Measurements from ENCODE around the gene ITPRIP. TPM values are rescaled to one million over a fixed set of nuclear protein-coding genes. Genes with fewer than 3 reads are reported as not detected.

ITPRIP gene
- total and polyA plus RNA-seq, 4 donors: 3.5 to 7.9 (median 6.0) TPM

DNA sequence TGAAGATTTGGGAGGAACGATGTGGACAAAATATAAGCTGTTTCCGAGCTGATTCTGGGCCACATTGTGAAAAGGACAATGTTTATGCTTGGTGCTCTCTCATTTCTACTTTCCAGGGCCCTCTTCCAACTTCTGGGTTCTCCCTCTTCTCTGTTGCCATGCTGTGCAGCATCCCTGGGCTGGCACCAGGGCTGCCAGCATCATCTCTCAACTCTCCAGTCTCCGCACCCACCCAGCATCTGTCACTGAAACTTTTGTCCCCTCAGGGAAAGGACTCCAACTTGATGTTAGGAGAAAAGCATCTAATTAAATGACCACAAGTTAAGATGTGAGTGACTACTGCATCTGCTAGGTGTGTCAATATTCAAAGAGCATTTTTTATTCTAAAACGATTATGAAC lies 42.1 kb upstream of the ITPRIP start:
- no peaks in the 10 kb centered on the region for H3K4me1 ChIP-seq (ENCODE audit: control insufficient read depth in 4 of 4, insufficient read depth in 4 of 4, low read length in 3 of 4)
- H3K27ac ChIP-seq (ENCODE audit: low read depth in 1 of 2, low read length in 2 of 2): no peak overlapping the region
- no peak overlapping the region for H3K4me3 ChIP-seq (ENCODE audit: low read depth in 1 of 3, low read length in 3 of 3)
- no peak overlapping the region for H3K9ac ChIP-seq (ENCODE audit: low read depth in 1 of 2, low read length in 2 of 2)
- 77% methylated on average over 4 of the region's 4 CpGs for WGBS
- TF ChIP-seq NR2F2 (IDR thresholded peaks at IDR 0.05) (no peak), FOXA2 (IDR thresholded peaks at IDR 0.05) (no peak), HNF4G (IDR thresholded peaks at IDR 0.05) (no peak), GABPA (IDR thresholded peaks at IDR 0.05 in 1 of 2, conservative IDR thresholded peaks at IDR 0.05 in 1 of 2) (no peak), RAD21 (IDR thresholded peaks at IDR 0.05) (no peak), TAF1 (conservative IDR thresholded peaks at IDR 0.05) (no peak)
- H3K36me3 ChIP-seq (ENCODE audit: control insufficient read depth in 4 of 4, insufficient read depth in 3 of 4, low read depth in 1 of 4, low read length in 3 of 4): no peaks in the 10 kb centered on the region
- DNase-seq (ENCODE audit: low spot score): no peak
- no peaks in the 10 kb centered on the region for H3K9me3 ChIP-seq (ENCODE audit: control insufficient read depth in 4 of 4, low read length in 3 of 4)
- peaks cover 0 to 7% (median 3%) of the 10 kb centered on the region in 4 donors for H3K27me3 ChIP-seq (ENCODE audit: control insufficient read depth in 4 of 4, insufficient read depth in 4 of 4, low read length in 3 of 4)

- Histone ChIP-seq H3K9me3 (ENCODE audit: control insufficient read depth in 4 of 4, low read length in 3 of 4) (peaks cover 0 to under 1% (median 0%) of the 10 kb centered on the region in 4 donors), H3K4me1 (ENCODE audit: control insufficient read depth in 4 of 4, insufficient read depth in 4 of 4, low read length in 3 of 4) (no peaks in the 10 kb centered on the region), H3K27me3 (ENCODE audit: control insufficient read depth in 4 of 4, insufficient read depth in 4 of 4, low read length in 3 of 4) (peaks cover 0 to 7% (median 1%) of the 10 kb centered on the region in 4 donors), H3K36me3 (ENCODE audit: control insufficient read depth in 4 of 4, insufficient read depth in 3 of 4, low read depth in 1 of 4, low read length in 3 of 4) (no peaks in the 10 kb centered on the region), H3K4me3 (ENCODE audit: low read depth in 1 of 3, low read length in 3 of 3) (no peak overlapping the region), H3K27ac (ENCODE audit: low read depth in 1 of 2, low read length in 2 of 2) (no peak overlapping the region), H3K9ac (ENCODE audit: low read depth in 1 of 2, low read length in 2 of 2) (no peak overlapping the region)
- DNase-seq (ENCODE audit: low spot score): no peak
- WGBS: 63% methylated on average over 4 of the region's 4 CpGs
- no peak for TF ChIP-seq SP1 (IDR thresholded peaks at IDR 0.05)
- no peak for TF ChIP-seq EGR1 (IDR thresholded peaks at IDR 0.05; ENCODE audit: low read depth in 2 of 2)
- TF ChIP-seq ATF3 (IDR thresholded peaks at IDR 0.05): no peak
These were observed 38.6 kb upstream of the ITPRIP start for GRCh38 chr10:104376784-104377300.

DNA sequence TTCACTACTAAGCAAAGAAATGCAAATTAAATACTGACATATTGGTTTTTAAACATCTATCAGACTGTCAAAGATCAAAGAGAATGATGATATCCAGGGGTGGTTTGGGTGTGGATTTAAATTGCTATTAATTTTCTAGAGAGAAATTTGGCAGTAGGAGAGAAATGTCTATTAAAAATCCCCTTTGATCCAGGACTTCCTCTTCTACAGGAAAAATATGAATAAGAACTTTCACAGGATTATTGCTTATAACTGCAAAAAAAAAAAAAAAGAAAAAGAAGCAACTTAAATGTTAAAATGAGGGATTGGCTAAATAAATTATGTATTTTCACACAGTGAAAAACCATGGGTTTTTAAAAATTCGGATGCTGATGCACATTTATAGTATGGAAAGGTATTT lies 36.3 kb upstream of the ITPRIP start:
- WGBS: 61% methylated on average over 1 of the region's 1 CpG
- no peak overlapping the region for H3K9ac ChIP-seq (ENCODE audit: low read depth in 1 of 2, low read length in 2 of 2)
- TF ChIP-seq HNF4G (IDR thresholded peaks at IDR 0.05) (no peak), SP1 (IDR thresholded peaks at IDR 0.05) (no peak), FOXA2 (IDR thresholded peaks at IDR 0.05) (no peak), ATF3 (IDR thresholded peaks at IDR 0.05) (no peak), EGR1 (IDR thresholded peaks at IDR 0.05; ENCODE audit: low read depth in 2 of 2) (no peak), JUND (IDR thresholded peaks at IDR 0.05) (no peak), ZBTB33 (IDR thresholded peaks at IDR 0.05) (no peak), YY1 (IDR thresholded peaks at IDR 0.05) (no peak), REST (IDR thresholded peaks at IDR 0.05) (no peak)
- no peak for DNase-seq (ENCODE audit: low spot score)
- no peaks in the 10 kb centered on the region for H3K4me1 ChIP-seq (ENCODE audit: control insufficient read depth in 4 of 4, insufficient read depth in 4 of 4, low read length in 3 of 4)
- H3K27ac ChIP-seq (ENCODE audit: low read depth in 1 of 2, low read length in 2 of 2): no peak overlapping the region
- no peaks in the 10 kb centered on the region for H3K36me3 ChIP-seq (ENCODE audit: control insufficient read depth in 4 of 4, insufficient read depth in 3 of 4, low read depth in 1 of 4, low read length in 3 of 4)
- peaks cover 0 to 7% (median 4%) of the 10 kb centered on the region in 4 donors for H3K9me3 ChIP-seq (ENCODE audit: control insufficient read depth in 4 of 4, low read length in 3 of 4)
- no peak overlapping the region for H3K4me3 ChIP-seq (ENCODE audit: low read depth in 1 of 3, low read length in 3 of 3)
- peaks cover 0 to 8% (median 3%) of the 10 kb centered on the region in 4 donors for H3K27me3 ChIP-seq (ENCODE audit: control insufficient read depth in 4 of 4, insufficient read depth in 4 of 4, low read length in 3 of 4)
